HPDE6-E6E7 (cell line): ENCODE measurements around the gene CDX2.
"Not testable (repeated sequence)": the region's sequence is repeated elsewhere in the genome, so short reads cannot be mapped to it uniquely, and the experiment has no call there.

ENCODE experiments used
- DNase-seq: peaks from one replicate; pipeline ENCODE4 v3.0.0; 2011; ENCODE audit warnings: missing footprints; ENCODE audit errors: extremely low spot score

The CDX2 gene

GRCh38 chr13:27969082-27969865 is at the start of gene CDX2:
TSS of gene CDX2 (minus strand) at chr13:27969315. CDS start at chr13:27969006, 309 bp downstream.
- no peak for DNase-seq

- no peak for DNase-seq
Observed at GRCh38 chr13:28014301-28014700, 45.2 kb upstream of the CDX2 start.

GRCh38 chr13:28013482-28013881 is 44.4 kb upstream of the CDX2 start:
- no peak for DNase-seq

- DNase-seq = no peak
Observed at GRCh38 chr13:28012896-28013295, 43.8 kb upstream of the CDX2 start.

GRCh38 chr13:28012383-28012782 is 43.3 kb upstream of the CDX2 start:
- no peak for DNase-seq

GRCh38 chr13:28010046-28010445 is 40.9 kb upstream of the CDX2 start:
- DNase-seq = no peak

GRCh38 chr13:28005016-28005415 is 35.9 kb upstream of the CDX2 start:
- not testable (repeated sequence) for DNase-seq

GRCh38 chr13:28002886-28003698 is 34.0 kb upstream of the CDX2 start:
- no peak for DNase-seq

GRCh38 chr13:28001837-28002473 is 32.8 kb upstream of the CDX2 start:
- DNase-seq = no peak

- no peak for DNase-seq
Observed at GRCh38 chr13:28001049-28001448, 31.9 kb upstream of the CDX2 start.

- no peak for DNase-seq
Observed at GRCh38 chr13:28000567-28000966, 31.5 kb upstream of the CDX2 start.

GRCh38 chr13:27997904-27998522 is 28.9 kb upstream of the CDX2 start:
- peak; percentile 3 for DNase-seq

- DNase-seq = no peak
Observed at GRCh38 chr13:27991881-27992280, 22.8 kb upstream of the CDX2 start.

GRCh38 chr13:27988520-27988919 is 19.4 kb upstream of the CDX2 start, which contains the start of gene URAD:
TSS of gene URAD (minus strand) at chr13:27988693. CDS start at chr13:27988637, 56 bp downstream.
- no peak for DNase-seq

- DNase-seq = no peak
Observed at GRCh38 chr13:27985600-27985999, 16.5 kb upstream of the CDX2 start.

GRCh38 chr13:27982361-27982760 is 13.2 kb upstream of the CDX2 start:
- DNase-seq = no peak

GRCh38 chr13:27981006-27981708 is 12.0 kb upstream of the CDX2 start:
- DNase-seq = no peak

- no peak for DNase-seq
Observed at GRCh38 chr13:27980280-27980998, 11.3 kb upstream of the CDX2 start.

- DNase-seq = no peak
Observed at GRCh38 chr13:27979765-27980279, 10.7 kb upstream of the CDX2 start.

GRCh38 chr13:27979001-27979643 is 10.0 kb upstream of the CDX2 start:
- DNase-seq = no peak
